Panc1 (cell line): ENCODE measurements around the gene C15orf62. TPM values are rescaled to one million over a fixed set of nuclear protein-coding genes. Genes with fewer than 3 reads are reported as not detected.

Source experiments
- ATAC-seq: fragments of 200-7000 bp; cut with Tn5 transposase; 2 replicates; pipeline ENCODE4 v1.9.1; 2020; ENCODE audit warnings: mild to moderate bottlenecking, moderate library complexity
- BruUV-seq: library from RNA; stranded (reverse); fragments of 400-500 nt; replicated peaks from 2 replicates; lab custom pipeline; 2021; lab: Mats Ljungman, UMichigan
- CTCF ChIA-PET: fragments of 300-600 bp; sonication (Branson Sonifier 250); formaldehyde crosslinking; loops from one replicate; lab custom pipeline; 2022; ENCODE audit warnings: antibody characterized with exemption; lab: Charles Lee
- POLR2A ChIA-PET: fragments of 300-600 bp; sonication (Branson Sonifier 250); formaldehyde crosslinking; loops from one replicate; lab custom pipeline; 2022; ENCODE audit warnings: antibody characterized with exemption; lab: Charles Lee
- DNase-seq: peaks from one replicate; pipeline ENCODE4 v3.0.0-alpha.2; 2010; ENCODE audit warnings: low read depth, low spot score
- H3K27ac ChIP-seq: 2 replicates; pipeline ENCODE4 v1.5.1; 2011; ENCODE audit warnings: mild to moderate bottlenecking, low read length, inconsistent platforms
- H3K27me3 ChIP-seq: fragments of 200-500 bp; sonication (Bioruptor generic); 2 replicates; pipeline ENCODE4 v1.6.0; 2014; ENCODE audit warnings: low read length, inconsistent platforms; ENCODE audit not compliant: control insufficient read depth, insufficient read depth
- H3K36me3 ChIP-seq: fragments of 200-500 bp; sonication (Bioruptor generic); 2 replicates; pipeline ENCODE4 v1.5.1; 2014; ENCODE audit warnings: inconsistent platforms, mild to moderate bottlenecking, low read length, moderate library complexity; ENCODE audit not compliant: control insufficient read depth, insufficient read depth
- H3K4me1 ChIP-seq: 2 replicates; pipeline ENCODE4 v1.5.1; 2011; ENCODE audit warnings: inconsistent platforms, mild to moderate bottlenecking, low read length, moderate library complexity; ENCODE audit not compliant: control insufficient read depth, insufficient read depth
- H3K4me3 ChIP-seq, 2 experiments: 2 replicates each; pipeline ENCODE4 v1.5.1; 2011 to 2012; ENCODE audit warnings: low read depth in 2 of 2, low read length in 2 of 2, mild to moderate bottlenecking in 2 of 2, inconsistent platforms in 1 of 2, moderate library complexity in 1 of 2
- H3K9me3 ChIP-seq: fragments of 200-500 bp; sonication (Bioruptor generic); 2 replicates; pipeline ENCODE4 v1.5.1; 2014; ENCODE audit warnings: low read depth, mild to moderate bottlenecking, inconsistent platforms, low read length, moderate library complexity; ENCODE audit not compliant: control insufficient read depth, insufficient read depth
- CTCF ChIP-seq: fragments of 450-650 bp; IDR thresholded peaks from 2 replicates; pipeline ENCODE4 v1.5.1; 2017; ENCODE audit warnings: mild to moderate bottlenecking
- REST ChIP-seq, 2 experiments: IDR thresholded peaks; 2 replicates each; pipeline ENCODE4 v1.6.1; 2011 to 2012; ENCODE audit warnings: low read depth in 2 of 2, control low read depth in 1 of 2, low read length in 1 of 2, mild to moderate bottlenecking in 1 of 2, moderate library complexity in 1 of 2; ENCODE audit not compliant: insufficient read depth in 1 of 2
- SIN3A ChIP-seq: IDR thresholded peaks from 2 replicates; pipeline ENCODE4 v1.6.1; 2012; ENCODE audit warnings: low read depth, mild to moderate bottlenecking, low read length, moderate library complexity, borderline replicate concordance; ENCODE audit not compliant: insufficient read depth
- in situ Hi-C: cut with HindIII; loops from 2 replicates; pipeline ENCODE4 v1.10.0; 2016; ENCODE audit warnings: low sequenced_read_pairs, low pct_unique_long_range_greater_than_20kb
- intact Hi-C: fragments of 100-400 bp; cut with micrococcal nuclease; formaldehyde crosslinking; loops from one replicate; pipeline ENCODE4 v1.10.0; 2022; ENCODE audit not compliant: unreplicated experiment
- total RNA-seq: library from RNA; stranded (reverse); gene quantifications from one replicate; pipeline ENCODE4 v1.2.1, GENCODE V29; 2021; ENCODE audit not compliant: unreplicated experiment

C15orf62 gene
- total RNA-seq, 1 experiment from 2014 or later: 0.33 TPM

GRCh38 chr15:40782609-40783227 lies 12.9 kb downstream of the C15orf62 start:
- CTCF ChIA-PET: interaction anchor here (0.5 to 1.5 kb wide), 6 partner anchors 17 to 391 kb away, joined by 4 to 5 read pairs (median 4); partner anchors contain the start of genes DNAJC17 and ZFYVE19
- no peaks in the 10 kb centered on the region for H3K9me3 ChIP-seq
- H3K4me1 ChIP-seq: peaks cover 5% of the 10 kb centered on the region; the same call in 1 of the 2 replicates
- POLR2A ChIA-PET: no interaction called here
- TF ChIP-seq CTCF (peak; percentile 87; the same call in 1 of the 2 replicates), REST (IDR thresholded peaks at IDR 0.05; ENCODE audit: insufficient read depth in 1 of 2, low read depth in 2 of 2, low read length in 1 of 2) (peak in 1 of 2 experiments; percentile 40; a peak in 1 of 4 replicates), SIN3A (no peak)
- no TSS peak for BruUV-seq
- H3K4me3 ChIP-seq: no peak overlapping the region
- no peaks in the 10 kb centered on the region for H3K27me3 ChIP-seq
- intact Hi-C loops (loop anchor here (10.0 kb wide), 1 partner anchor 108 kb away; no protein-coding TSS in a partner anchor), in situ Hi-C loops (loop anchor here (25.0 kb wide), 1 partner anchor 145 kb away; no protein-coding TSS in a partner anchor)
- no peak overlapping the region for H3K27ac ChIP-seq
- ATAC-seq (peak; percentile 99), DNase-seq (peak; percentile 35)
- no peaks in the 10 kb centered on the region; the same call in 1 of the 2 replicates for H3K36me3 ChIP-seq

- Histone ChIP-seq H3K27ac (no peak overlapping the region; the same call in 1 of the 2 replicates), H3K27me3 (no peaks in the 10 kb centered on the region), H3K4me3 (no peak overlapping the region), H3K4me1 (peaks cover 6% of the 10 kb centered on the region; the same call in 1 of the 2 replicates), H3K9me3 (no peaks in the 10 kb centered on the region), H3K36me3 (no peaks in the 10 kb centered on the region)
- POLR2A ChIA-PET: no interaction called here
- no peak for DNase-seq
- TF ChIP-seq CTCF: no peak
- TF ChIP-seq SIN3A: no peak
- TF ChIP-seq REST (IDR thresholded peaks at IDR 0.05; ENCODE audit: insufficient read depth in 1 of 2, low read depth in 2 of 2, low read length in 1 of 2): no peak
- CTCF ChIA-PET: interaction anchor here (0.6 to 0.7 kb wide), 2 partner anchors 218 to 219 kb away, joined by 3 to 9 read pairs; no protein-coding TSS in a partner anchor
- in situ Hi-C loops (loop anchor here (25.0 kb wide), 1 partner anchor 148 kb away; no protein-coding TSS in a partner anchor), intact Hi-C loops (loop anchor here (10.0 kb wide), 1 partner anchor 110 kb away; no protein-coding TSS in a partner anchor)
- no TSS peak for BruUV-seq
- no peak for ATAC-seq
Observed at GRCh38 chr15:40785164-40785563, 15.4 kb downstream of the C15orf62 start.
